GM19463 (cell line): ENCODE results near the gene CD101.
A peak's percentile ranks its signal among the peaks of the same experiment; 100 is the strongest.

Experiments used
- ATAC-seq: cut with Tn5 transposase; IDR thresholded peaks from one replicate; pipeline ENCODE4 v1.9.1; 2021; ENCODE audit warnings: mild to moderate bottlenecking, moderate library complexity; ENCODE audit not compliant: unreplicated experiment

The CD101 gene

DNA sequence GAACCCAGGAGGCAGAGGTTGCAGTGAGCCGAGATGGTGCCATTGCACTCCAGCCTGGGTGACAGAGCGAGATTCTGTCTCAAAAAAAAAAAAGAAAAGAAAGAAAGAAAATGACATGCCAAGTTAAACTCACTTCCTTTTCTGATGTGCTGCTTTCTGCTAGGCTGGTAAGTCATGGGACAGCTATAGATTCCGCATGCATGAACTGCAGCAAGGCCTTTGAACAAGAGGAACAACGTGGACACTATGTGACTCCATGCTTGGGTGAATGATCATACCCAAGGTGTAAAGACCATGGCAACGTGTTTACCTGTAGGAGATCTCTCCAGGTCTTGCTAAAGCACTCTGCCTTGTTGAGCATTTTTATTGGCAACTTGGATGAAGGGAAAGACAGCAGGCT lies 48.3 kb downstream of the CD101 start:
- no peak for ATAC-seq

DNA sequence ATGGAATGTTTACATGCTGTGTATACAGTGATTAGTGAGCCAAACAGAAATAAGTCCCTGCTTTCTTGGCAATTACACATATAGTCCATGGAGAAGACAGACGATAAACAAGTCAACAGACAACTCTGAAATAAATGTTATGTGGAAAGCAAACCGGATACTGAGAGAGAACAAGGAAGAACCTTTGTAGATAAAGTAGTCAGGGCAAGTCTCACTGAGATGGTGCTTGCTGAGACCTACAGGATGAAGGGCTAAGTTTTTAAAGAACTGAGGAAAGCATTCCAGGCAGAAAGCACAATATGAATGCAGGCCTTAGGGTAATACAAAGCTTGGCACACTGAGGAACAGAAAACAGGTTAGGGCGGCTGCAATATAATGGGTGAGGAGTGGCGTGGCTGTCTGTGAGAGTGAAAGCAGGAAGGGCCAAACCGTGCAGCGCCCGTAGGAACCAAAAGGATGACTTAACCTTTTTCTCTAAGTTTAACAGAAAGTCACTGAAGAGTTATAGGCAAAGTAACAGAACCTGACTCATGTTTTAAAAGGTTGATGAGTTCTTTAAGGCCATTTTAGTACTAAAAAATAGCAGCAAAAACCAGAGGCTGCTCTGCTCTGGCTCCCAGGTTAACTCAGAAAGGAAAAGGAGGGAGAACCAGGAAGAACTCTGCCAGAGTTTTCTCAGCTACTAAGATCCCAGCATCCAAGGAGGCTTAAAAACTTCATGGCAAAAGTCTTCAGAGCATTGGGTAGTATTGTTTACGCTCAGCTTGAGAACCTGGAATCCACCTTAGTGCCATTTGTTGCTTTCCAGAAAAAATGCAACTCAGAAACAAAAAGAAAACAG lies 49.9 kb downstream of the CD101 start:
- ATAC-seq: peak; percentile 84

DNA sequence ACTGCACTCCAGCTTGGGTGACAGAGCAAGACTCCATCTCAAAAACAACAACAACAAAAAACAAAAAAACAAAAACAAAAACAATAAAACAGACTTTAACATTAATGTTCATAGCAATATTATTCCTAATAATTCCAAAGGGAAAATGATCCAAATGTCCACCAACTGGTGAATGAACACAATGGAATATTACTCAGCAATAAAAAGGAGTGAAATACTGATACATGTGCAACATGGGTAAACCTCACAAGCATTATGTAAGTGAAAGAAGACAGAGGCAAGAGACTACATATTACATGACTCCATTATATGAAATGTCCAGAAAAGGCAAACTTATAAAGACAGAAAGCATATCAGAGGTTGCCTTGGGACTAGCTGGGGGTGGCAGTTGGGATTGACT lies 52.5 kb downstream of the CD101 start:
- ATAC-seq: no peak

DNA sequence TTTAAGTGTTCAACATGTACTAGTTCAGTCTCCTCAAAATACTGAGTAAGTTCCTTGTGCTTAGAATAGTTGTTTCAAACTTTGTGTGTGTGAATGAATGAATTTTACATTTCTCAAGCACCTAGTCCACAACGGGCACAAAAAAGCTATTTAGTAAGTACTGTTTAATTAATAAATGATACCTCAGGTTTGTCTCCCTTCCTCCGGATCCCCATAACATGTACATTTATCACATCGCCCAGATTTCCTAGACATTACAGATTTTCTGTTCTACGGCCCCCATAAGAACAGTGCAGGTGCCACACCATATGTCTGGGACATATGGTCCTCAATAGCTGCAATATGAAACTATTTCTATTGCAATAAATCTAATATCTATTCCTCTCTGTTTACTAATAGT lies 57.2 kb downstream of the CD101 start:
- no peak for ATAC-seq

DNA sequence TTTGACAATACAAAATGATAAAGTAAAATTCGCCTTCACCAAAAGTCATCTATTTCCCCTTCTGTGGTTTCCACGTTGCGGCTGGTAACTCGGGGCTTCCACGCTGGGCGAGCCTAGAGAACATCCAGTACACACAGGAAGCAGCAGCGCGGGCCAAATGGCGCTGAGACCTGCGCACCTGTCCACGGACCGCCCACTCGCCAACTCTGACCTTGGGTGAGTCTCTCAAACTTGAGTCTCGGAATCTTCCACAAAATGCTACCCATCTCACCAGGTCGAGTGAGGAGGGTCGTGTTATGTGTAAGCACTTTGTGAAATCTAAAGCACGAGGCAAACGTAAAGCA lies 57.7 kb downstream of the CD101 start:
- peak; percentile 25 for ATAC-seq

DNA sequence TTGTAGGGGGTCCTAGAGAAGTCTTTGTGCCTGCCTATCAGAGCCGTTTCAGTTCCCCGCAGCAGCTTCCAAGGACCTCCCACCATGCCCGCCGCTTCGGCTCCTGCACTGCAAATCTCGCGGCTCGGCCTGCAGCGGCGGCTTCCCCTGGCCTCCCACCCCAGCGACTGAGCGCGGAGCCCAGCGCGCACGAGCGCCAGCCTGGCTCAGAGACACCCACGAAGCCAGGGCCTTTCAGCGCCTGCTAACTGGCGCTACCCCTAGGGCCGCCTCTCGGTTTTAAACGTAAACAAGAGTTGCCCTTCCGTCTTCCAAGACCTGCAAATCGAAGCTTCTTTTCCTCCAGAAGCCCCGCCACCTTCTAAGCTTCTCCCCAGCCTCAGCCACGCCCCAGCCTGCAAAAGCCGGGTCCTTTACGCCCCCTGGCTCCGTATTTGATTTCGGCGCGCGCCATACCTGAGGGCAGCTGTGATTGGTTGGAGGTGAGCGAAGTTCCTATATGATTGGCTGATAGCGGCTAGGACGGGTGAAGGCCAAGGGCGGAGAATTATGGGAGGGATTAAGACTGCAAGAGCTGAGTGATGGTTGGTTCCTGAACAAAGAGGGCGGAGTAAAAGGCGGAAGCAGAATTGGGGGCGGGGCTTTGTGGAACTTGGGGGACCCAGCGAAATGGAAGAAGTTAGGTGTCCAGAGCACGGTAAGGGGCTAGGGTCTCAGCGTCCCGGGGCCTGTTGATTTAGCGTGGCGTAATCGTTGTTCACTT lies 58.3 kb downstream of the CD101 start, which contains the start of gene TTF2:
TTF2 (plus strand) TSS at position 649 of the 763 bp plus-strand sequence; CDS start at position 670, 21 bp downstream.
- ATAC-seq: peak; percentile 84

DNA sequence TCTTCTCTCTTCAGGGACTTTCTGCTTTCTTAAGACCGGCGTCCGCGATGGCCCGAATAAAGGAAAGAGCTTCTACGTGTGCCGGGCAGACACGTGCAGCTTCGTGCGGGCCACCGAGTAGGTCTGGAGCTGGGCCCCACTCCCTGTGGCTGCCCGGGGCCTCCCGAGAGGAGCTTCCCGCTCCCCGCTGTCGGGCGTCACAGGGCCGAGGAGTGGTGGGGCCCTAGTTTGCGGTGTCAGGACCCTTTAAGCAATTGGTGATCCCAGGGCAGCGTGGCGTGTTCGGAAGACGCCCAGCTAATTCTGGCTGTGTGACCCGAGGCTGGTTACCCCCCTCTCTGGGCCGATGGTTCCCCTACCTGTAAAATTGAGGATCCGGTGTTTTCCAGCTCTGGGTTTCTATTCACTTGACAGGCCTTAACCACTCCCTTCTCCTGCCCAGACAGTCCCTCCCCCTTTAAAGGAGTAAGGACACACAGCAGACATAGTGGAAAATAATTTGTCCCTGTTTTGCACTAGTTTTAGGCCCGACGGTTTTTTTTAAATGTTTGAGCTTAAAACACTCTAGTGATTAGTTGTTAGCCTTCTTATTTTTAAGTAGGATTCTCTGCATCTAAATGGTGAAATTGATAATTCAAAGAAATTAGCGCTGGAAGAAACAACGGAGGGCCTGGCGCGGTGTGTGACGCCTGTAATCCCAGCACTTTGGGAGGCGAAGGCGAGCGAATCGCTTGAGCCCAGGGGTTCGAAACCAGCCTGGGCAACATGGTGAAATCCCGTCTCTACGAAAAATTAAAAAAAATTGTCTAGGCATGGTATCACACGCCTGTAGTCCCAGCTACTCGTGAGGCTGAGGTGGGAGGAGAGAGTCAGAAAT lies 59.1 kb downstream of the CD101 start:
- ATAC-seq: peak; percentile 1

DNA sequence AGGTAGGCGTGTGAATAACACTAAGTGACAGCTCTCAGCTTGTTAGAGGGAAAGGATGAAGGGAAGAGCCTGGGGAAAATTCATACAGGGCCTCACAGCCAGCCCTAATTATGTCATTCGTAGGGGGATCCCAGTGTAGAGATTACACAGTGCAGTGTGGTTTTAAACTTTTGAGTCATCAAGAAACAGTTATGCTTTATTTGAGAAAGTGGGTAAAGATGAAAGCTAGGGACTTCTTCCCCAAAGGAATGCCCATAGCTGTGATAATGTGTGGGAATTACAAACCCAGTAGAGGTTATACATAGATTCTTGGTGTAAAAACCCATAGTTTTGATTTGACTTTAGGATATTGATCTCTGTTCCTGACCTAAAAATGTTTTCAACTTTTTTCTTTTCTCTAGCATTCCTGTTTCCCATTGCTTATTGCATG lies 60.4 kb downstream of the CD101 start:
- peak; percentile 33 for ATAC-seq

DNA sequence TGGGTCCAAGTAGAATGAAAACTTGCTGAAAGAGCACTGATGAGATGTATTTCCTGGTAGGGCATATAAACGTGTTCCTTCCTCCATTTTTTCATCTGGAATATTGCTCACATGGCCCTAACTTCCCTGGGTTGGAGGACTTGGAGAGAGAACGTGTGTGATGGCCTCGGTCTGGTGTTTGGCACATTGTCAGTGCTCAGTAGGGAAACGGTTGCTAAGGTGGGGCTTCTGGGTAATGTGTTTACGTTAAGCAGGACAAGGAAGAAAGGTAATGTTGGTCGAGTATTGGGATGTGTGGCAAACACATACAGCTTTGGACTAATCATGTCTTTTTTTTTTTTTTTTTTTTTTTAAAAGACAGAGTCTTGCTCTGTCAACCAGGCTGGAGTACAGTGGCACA lies 64.8 kb downstream of the CD101 start:
- ATAC-seq: no peak

DNA sequence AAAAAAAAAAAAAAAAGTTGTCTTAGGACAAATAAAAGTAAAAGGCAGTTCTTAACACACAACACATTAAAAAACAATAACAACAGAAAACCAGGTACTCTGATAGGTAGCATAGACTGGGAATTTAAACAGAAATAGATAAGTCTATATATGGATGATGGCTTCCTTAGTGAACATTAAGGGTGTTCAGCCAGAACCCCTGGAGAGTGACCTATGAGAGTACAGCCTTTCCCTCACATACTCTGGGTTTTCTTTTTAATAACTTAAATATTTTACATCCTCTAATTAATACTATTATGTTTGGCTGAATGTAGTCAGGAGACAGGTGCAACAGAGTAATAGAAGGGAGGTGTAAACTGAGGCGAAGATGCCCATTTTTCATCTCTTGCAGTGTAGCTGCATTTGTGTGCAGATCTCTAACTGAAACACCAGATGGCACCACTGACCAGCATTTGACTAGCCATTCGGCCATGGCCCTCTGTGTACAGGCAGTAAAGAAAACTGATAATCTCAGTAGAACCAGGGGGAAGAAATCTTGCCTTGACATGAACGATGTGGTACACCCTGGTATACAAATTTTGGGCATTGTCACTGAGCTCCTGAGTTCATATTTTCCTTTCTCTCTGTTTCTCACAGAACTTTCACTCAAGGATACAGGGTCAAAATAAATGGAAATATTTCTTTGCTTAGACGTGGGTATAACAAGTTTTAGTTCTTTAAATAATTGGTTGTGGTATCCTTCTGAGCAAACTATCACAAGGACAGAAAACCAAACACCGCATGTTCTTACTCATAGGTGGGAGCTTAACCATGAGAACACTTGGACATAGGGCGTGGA lies 66.2 kb downstream of the CD101 start:
- ATAC-seq: peak; percentile 84

DNA sequence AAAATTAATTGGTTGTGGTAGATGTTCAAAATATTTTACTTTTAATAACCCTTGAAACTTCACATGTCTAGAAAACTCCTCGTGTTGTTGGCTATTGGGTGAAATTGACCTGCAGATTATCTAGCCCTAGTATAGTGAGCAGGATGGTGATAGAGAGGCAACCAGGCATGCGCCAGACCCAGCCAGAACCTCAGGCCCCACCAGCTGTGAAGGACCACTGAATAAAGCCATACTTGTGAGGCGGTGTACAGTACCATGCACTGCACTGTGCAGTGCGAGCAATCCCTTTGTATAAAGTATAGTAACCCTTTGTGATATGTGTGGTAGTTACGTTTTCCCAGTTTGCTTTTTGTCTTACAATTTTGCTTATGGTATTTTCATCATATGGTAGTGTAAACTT lies 67.0 kb downstream of the CD101 start:
- no peak for ATAC-seq

DNA sequence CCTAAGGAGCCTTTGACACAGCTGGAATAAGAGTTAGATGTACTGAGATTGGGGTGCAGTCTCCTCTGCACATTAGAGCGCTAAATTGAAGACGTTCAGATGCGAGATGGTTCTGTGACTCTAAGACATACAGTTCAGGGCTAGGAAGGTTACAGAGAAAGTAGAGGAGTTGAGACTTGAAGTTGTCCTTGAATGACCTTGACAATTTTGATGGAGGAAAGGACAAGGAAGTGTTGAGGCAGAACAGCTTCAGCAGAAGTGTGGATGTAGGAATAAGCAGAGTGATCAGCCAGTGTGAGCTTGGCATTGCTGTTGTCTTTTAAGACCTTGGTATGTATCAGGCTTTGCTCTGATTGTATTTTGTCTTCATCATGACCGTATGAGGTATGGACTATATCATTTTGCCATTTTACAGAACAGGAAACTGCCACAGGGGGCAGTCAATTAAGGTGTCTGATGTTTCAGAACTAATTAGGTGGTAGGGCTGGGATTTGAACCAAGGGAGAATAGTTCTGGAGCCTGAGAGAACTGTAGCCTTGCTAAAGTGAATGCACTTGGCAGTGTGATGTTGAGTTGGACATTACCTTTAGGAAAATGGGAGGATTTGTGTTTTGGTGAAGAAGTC lies 67.8 kb downstream of the CD101 start:
- no peak for ATAC-seq

DNA sequence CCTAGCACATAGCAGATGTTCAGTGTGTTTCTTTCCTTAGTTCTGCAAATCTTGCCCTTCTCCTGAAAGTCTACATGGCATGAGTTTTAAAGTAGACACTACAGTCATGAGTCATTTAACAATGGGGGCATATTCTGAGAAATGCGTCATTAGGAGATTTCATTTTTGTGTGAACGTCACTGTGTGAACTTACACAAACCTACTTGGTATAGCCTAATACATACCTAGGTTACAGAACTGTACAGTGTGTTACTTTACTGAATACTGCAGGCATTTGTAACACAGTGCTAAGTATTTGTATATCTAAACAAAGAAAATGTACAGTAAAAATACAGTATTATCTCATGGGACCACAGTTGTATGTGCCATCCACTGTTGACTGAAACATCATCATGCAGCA lies 68.6 kb downstream of the CD101 start:
- no peak for ATAC-seq

DNA sequence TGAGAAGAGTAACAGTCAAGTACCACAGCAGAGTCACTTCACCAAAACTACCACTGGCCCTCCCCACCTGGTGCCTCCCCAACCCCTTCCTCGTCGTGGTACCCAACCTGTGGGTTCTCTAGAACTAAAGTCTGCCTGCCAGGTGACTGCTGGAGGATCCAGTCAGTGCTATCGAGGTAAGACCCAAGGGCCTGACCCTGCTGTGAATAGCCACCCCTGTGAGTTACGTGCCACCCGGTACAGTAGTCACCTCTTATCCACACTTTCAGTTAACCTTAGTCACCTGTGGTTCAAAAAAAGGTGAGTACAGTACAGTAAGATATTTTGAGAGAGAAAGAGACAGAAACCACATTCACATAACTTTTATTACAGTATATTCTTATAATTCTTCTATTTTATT lies 75.1 kb downstream of the CD101 start:
- ATAC-seq: no peak

DNA sequence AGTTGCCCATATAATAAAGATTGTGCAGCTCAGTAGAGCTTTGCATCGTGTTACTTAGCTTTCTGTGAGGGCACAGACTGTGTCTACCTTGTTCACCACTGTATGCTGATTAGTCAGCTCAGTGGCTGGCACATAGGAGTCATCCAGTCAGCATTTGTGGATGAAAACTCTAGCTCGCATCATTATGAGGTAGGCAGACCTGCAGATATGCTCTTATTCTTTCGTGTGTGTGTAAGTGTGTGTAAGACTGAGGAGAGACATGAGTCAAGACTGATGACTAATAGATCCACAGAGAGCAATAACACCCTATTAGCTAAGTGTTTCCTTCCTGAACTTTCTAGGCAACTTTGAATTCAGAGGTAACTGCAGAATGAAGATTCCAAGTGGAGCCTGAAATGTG lies 75.7 kb downstream of the CD101 start:
- no peak for ATAC-seq

DNA sequence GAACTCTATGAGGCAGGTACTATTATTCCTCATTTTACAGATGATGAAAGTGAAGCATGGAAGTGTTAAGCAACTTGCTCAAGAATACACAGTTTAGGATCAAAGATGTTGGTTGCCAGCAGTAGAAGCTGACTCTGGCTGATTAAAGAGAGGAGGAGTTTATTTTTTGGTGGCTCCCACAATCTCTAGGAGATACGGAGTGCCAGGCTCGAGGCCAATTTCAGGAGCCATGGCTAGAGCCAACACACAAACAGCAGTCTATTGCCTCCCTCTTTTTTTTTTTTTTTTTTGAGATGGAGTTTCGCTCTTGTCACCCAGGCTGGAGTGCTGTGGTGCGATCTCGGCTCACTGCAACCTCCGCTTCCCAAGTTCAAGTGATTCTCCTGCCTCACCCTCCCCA lies 78.2 kb downstream of the CD101 start:
- no peak for ATAC-seq

DNA sequence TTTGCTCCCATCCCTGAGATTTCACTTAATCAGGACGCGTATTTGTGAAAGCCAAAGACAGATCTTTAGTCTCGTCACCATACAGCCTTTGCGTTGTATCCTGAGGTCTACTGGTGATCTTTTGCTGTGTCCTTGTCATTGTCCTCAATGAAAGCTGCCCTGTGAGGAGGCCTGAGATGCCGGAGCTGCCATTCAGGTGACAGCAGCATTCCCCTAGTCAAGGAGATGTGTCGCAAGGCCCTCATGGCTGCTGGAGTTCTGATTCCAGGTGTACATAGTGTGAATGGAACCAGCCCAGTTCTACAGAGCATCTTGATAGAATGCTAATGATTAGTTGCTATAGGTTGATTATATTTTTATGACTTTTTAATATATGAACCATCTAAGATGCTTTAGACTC lies 82.7 kb downstream of the CD101 start:
- no peak for ATAC-seq
